Measurements from ENCODE around the gene NDUFAF5.

The NDUFAF5 gene

DNA sequence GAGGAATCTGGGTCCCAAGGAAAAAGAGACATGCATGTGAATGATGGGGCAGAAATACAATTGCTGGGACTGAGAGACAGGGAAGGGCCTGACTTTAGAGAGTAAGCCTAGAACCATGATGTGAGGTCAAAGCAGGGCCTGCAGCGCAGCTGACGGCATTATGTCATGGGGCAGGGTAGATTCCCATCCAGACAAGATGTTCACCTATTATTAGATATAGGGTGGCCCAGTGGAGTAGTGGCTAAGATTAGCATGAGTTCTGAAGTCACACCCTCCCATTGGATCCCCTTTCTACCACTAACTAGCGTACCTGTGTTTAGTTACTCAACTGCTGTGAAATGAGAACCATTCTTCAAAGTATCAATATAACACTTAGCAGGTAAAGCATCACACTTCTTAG, 39.6 kb downstream of the NDUFAF5 start:
- DNase-seq = no peak

DNA sequence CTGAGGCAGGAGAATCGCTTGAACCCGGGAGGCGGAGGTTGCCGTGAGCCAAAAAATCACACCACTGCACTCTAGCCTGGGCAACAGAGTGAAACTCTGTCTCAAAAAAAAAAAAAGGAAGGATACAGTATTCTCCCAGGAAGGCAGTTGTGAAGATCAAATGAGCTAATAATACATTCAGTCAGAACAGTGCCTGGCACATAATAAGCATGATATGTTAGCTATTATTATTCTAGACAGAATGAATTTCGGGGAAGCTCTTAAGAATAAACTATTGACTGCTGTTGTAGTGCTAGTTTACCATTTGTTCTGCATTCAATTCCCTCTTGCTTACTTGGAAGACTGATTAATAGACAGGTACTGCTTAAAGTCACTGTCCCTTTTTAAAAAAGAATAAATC, 40.6 kb downstream of the NDUFAF5 start:
- no peak for DNase-seq

- DNase-seq = no peak
These were observed 46.6 kb downstream of the NDUFAF5 start for GRCh38 chr20:13831476-13831875.

DNA sequence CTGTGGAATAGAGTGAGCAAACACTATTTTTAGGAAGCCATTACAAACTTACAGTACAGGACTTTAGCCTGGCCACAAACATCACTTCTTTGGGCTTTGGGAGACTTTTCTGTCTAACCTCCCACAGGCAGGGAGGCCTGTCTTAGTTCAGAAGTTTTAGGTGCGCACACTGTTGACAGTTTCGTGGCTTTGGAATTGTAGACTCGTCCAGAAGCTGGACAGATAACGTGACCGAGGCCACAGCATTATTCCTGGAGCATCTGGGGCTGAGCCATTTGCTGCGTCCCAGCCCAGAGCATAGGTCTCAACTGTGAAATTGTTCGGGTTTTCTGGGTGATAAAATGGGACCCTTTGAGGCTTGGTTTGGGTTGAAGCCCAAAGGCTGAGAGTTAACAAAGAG, 53.8 kb downstream of the NDUFAF5 start:
- no peak for DNase-seq

DNA sequence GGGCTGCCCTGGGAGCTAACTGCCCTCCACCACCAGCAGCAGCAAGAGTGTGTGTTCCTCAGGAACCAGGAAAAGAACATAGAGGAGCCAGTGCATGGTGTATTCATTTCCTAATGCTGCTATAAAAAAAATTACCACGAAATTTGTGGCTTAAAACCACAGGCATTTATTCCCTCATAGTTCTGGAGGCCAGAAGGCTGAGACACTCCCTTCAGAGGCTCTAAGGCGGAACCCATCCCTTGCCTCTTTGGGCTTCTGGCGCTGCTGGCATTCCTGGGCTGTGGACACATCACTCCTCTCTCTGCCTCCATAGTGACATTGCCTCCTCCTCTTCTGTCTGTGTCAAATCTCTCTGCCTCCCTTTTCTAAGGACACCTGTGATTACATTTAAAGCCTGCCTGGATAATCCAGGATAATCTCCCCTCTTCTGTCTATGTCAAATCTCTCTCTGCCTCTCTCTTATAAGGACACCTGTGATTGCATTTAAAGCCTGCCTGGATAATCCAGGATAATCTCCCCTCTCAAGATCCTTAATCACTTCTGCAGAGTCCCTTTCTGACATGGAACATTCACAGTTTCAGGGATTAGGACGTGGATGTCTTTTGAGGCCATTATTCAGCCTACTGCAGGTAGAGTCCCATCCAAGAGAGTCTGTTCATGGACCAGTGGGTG, 54.7 kb downstream of the NDUFAF5 start:
- DNase-seq = no peak

DNA sequence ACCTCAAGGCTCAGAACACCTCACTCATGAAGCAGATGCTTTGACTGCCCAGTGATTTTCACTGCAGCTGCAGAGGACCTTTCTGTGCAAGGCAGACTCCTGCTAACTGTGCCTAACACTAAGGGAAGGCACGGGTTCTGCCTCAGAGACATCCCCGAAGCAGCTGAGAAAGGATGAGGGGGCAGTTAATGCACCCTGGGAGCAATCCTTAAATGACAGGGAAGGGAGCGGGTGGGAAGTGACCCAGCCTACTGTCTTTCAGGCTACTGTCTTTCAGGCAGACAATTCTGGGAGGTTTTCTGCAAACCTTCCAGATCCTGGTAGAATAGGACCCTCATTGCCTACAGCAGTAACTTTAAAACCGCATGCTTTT, 55.3 kb downstream of the NDUFAF5 start:
- no peak for DNase-seq

DNA sequence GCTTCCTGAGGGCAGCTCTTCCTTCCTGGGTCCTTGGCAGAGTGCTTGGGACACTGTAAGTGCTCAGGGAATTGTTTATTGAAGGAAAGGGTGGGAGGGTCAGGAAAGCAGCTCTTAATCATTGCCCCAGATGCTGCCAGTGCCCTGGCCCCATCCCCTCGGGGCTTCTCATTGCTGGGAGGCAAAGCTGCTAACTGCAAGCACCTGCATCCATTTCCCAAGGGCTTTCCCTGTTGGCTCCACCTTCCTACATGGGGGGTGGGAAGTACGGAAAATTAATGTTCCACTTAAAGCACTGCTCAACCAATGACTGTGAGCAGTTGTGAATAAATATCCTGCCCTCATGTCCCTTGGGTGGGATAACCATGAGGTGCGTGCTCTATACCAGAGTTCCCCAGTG, 56.4 kb downstream of the NDUFAF5 start:
- no peak for DNase-seq

DNA sequence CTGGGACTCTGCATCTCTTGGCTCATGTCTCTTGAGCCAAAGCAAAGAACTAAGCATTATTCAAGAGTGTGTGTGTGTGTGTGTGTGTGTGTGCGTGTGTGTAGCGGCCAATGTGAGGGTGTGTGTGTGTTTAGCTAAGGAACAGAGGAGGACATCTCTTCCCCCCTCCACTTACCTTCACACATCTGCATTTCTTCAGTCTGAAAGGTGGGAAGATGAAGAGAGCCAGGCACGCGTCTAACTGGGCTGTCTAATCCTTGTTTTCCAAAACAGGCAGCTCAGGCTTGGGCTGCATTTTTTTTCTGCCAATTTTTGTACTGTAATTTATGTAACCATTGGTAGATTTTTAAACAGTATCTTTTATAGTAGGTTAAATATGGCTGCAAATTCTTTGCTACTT, 59.5 kb downstream of the NDUFAF5 start:
- no peak for DNase-seq

GRCh38 chr20:13851279-13851678, 66.5 kb downstream of the NDUFAF5 start:
- no peak for DNase-seq

GRCh38 chr20:13852306-13852705, 67.5 kb downstream of the NDUFAF5 start:
- no peak for DNase-seq

DNA sequence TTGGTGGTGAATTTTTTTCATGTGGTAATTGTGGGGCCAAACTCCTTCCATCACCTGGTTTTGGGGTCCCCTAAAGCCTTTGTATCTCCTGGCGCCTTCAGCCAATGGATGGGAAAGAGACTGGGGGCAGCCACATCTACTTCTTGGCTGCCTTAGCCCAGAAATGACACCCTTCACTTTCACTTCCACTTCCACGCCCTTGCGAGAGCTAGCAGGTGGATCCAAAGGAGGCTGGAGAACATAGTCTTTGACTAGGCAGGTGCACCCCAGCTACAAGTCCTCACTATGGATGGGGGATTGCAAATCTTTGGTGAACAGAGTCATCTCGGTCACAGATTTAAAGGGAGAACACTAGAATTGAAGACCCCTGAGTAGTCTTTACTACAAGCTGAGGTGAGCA, 70.8 kb downstream of the NDUFAF5 start:
- no peak for DNase-seq

DNA sequence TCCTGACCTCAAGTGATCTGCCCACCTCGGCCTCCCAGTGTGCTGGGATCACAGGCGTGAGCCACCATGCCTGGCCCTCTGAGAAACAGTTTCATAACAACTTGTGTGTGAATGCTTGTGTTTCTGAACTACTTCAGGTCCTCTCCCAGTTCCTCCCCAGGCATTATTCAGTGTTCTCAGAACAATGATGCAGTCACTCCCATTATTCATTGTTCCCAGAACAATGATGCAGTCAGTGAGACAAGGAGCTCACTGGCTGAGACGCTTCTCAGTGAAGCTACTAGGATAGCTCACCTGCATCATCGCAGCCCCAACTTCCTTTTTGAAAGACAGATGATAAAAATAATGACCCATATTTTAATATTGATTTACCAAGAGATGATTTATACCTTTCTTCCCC, 71.5 kb downstream of the NDUFAF5 start:
- no peak for DNase-seq

DNA sequence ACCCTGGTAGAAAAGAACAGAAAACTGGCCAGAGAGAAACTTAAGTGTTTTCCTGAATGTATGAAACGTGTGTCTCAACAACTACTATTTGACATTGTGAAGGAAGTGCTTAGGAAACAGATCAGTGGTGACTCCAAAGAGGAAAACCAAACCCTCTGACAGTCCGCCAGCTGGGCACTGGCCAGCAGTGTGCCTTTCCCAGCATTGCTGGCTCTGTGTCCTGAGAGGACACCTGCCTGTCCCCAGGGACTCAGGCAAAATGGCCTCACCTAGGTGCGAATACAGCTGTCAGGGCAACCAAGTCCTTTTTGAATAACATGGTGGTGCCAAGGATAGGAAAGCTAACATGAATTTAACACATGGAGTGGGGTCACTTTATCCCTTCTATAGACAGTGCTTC, 72.5 kb downstream of the NDUFAF5 start:
- no peak for DNase-seq

- no peak for DNase-seq
These were observed 73.1 kb downstream of the NDUFAF5 start for GRCh38 chr20:13857961-13858360.

DNA sequence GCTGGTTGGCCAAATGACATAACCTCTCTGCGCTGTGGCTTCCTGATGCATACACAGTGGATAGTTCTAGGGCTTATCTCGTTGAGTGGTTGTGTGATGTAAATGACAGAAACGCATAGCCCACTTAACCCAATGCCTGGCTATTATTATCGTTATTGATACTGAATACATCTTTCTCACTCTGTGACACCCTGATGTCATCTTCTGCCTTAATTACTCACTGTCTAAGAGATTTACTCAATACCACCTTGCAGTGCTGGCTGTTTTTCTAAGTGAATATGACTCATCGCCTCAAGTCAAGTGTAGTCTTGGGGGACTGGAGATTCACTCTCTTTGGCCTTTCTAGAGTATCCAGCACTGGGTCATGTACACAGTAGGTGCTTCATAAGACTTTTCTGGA, 73.6 kb downstream of the NDUFAF5 start:
- no peak for DNase-seq

- no peak for DNase-seq
These were observed 74.0 kb downstream of the NDUFAF5 start for GRCh38 chr20:13858871-13859270.

DNA sequence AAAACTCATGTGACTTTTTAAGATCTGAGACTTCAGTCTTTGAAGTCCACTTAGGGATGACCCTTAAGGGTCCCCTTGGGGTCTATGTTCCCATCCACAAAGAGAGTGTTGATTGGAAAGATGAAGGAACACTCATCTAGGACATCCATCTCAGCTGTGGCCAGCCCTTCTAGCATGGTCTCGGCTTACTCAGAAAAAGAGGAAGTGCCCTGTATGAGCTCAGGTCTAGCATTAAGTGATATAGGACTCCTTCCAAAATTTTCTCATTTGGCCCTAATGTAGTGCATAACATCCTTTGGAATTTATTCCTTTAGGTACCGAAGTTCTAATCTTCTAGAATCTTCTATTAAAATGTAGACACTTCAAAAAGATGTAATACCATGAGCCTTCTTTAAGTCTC, 77.4 kb downstream of the NDUFAF5 start:
- DNase-seq = no peak

GRCh38 chr20:13863244-13863643, 78.4 kb downstream of the NDUFAF5 start:
- no peak for DNase-seq

GRCh38 chr20:13865156-13865555, 80.3 kb downstream of the NDUFAF5 start:
- no peak for DNase-seq

DNA sequence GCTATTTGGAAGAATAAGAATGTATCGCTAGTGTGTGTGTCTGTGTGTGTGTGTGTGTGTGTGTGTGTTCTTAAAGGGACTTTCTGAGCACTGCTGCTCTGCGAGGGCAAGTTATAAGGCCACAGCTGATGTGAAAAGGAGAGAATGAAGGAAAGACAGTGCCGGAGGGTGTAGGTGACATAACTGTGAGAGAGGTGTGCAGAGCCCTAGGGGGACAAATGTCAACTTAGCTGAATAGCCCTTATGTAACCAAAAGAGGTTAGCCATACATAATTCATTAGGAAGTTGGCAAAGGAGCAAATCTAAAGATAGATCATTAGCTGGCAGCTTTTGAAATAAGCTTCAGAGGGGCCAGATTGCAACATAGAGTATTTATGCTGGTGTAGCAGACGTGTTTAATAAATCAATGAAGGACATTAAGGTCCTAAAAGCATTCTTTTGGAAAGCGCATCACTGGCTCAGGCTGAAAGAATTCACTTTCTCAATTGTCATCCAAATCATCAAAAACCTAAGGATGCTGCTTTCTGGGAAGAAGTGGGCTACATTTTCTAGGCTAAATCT, 81.0 kb downstream of the NDUFAF5 start:
- no peak for DNase-seq

DNA sequence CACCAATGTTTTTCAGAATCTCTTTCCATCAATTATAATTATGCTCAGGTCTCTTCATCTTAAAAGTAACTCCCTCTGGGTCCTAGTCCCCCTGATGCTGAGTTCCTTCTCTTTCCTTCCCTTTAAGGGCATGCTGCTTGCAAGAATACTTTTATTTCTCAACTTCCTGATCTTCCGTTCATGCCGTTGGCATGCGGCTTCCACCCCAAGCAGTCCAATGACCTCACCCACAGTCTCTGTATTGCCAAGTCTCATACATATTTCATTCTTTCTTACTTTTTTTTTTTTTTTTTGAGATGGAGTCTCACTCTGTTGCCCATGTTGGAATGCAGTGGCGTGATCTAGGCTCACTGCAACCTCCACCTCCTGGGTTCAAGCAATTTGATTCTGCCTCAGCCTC, 83.5 kb downstream of the NDUFAF5 start:
- no peak for DNase-seq

DNA sequence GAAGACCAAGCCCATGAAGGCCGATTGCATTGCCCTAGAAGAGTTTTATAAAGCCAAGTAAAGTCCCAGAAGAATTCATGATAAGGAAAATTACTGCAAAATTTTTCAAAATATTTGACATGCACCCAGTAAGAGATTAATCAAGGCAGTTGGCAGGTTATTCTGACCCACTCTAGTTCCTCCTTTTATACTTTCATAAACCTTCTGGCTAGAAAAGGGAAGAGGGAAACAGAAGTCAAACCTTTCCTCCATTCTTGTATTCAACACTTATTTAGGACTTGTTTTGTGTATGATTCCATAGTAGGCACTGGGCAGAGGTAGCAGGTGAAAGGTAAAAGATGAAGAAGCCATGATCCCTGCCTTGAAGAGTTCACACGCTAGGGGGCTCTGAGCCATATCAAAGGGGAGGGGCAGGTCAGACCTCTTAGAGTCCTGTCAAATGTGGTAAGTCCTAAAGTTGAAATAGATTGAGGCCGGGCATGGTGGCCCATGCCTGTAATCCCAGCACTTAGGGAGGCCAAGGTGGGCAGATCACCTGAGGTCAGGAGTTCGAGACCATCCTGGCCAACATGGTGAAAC, 85.4 kb downstream of the NDUFAF5 start:
- no peak for DNase-seq

Measured in activated CD4-positive, alpha-beta T cell treated with anti-CD3 and anti-CD28 coated beads, Interleukin-2, amount 50 U/mL, for 16 hours (primary cell).